Activated B cell treated with CpG ODN at 0.5 μM for 24 hours (primary cell): Measurements from ENCODE around the gene PADI1. TPM values are rescaled to one million over a fixed set of nuclear protein-coding genes. Genes with fewer than 3 reads are reported as not detected.

ENCODE experiments used
- ATAC-seq: fragments of 200-7000 bp; cut with Tn5 transposase; one replicate; pipeline ENCODE4 v1.10.0; 2021; ENCODE audit warnings: low read depth, mild to moderate bottlenecking, moderate library complexity
- CTCF ChIA-PET: fragments of 350-600 bp; sonication (Branson Sonifier 250); formaldehyde crosslinking; loops from one replicate; lab custom pipeline; 2021; ENCODE audit warnings: antibody characterized with exemption; lab: Charles Lee
- POLR2A ChIA-PET: fragments of 350-600 bp; sonication (Branson Sonifier 250); formaldehyde crosslinking; loops from one replicate; lab custom pipeline; 2021; ENCODE audit warnings: antibody characterized with exemption; lab: Charles Lee
- DNase-seq: peaks from one replicate; pipeline ENCODE4 v3.0.0; 2022
- H3K27ac Mint-ChIP-seq: one replicate; pipeline ENCODE4 v1.8.0; 2020; ENCODE audit warnings: mixed read lengths
- H3K27me3 Mint-ChIP-seq: one replicate; pipeline ENCODE4 v1.8.0; 2021; ENCODE audit warnings: mixed read lengths
- H3K36me3 Mint-ChIP-seq: one replicate; pipeline ENCODE4 v1.8.0; 2021; ENCODE audit warnings: low read depth, mixed read lengths
- H3K4me1 Mint-ChIP-seq: one replicate; pipeline ENCODE4 v1.8.0; 2021; ENCODE audit warnings: mixed read lengths
- H3K4me3 Mint-ChIP-seq: one replicate; pipeline ENCODE4 v1.8.0; 2020; ENCODE audit warnings: mild to moderate bottlenecking, mixed read lengths
- H3K9me3 Mint-ChIP-seq: one replicate; pipeline ENCODE4 v1.8.0; 2020; ENCODE audit warnings: mixed read lengths
- intact Hi-C: fragments of 100-400 bp; cut with micrococcal nuclease; formaldehyde crosslinking; loops from one replicate; pipeline ENCODE4 v1.15.1; 2024
- total RNA-seq: library from RNA; stranded (reverse); gene quantifications from 2 replicates; pipeline ENCODE4 v1.2.3, GENCODE V29; 2022
- TF ChIP-seq, protein P1 (sequence below): fragments of 200-600 bp; IDR thresholded peaks from one replicate; pipeline ENCODE4 v1.8.0; 2022; ENCODE audit warnings: antibody characterized with exemption, mild to moderate bottlenecking

The PADI1 gene
- total RNA-seq, 1 donor from 2014 or later = not detected

GRCh38 chr1:17194615-17195528 is 10.1 kb upstream of the PADI1 start:
- ChIA-PET POLR2A (interaction anchor here (0.6 kb wide), 1 partner anchor 67 kb away, joined by 4 read pairs; no protein-coding TSS in a partner anchor), CTCF (no interaction called here)
- peaks cover 19% of the 10 kb centered on the region for H3K4me1 Mint-ChIP-seq
- no peaks in the 10 kb centered on the region for H3K9me3 Mint-ChIP-seq
- H3K4me3 Mint-ChIP-seq = no peak overlapping the region
- intact Hi-C loops = no loop called here
- DNase-seq (no peak), ATAC-seq (no peak)
- TF ChIP-seq, protein P1, sequence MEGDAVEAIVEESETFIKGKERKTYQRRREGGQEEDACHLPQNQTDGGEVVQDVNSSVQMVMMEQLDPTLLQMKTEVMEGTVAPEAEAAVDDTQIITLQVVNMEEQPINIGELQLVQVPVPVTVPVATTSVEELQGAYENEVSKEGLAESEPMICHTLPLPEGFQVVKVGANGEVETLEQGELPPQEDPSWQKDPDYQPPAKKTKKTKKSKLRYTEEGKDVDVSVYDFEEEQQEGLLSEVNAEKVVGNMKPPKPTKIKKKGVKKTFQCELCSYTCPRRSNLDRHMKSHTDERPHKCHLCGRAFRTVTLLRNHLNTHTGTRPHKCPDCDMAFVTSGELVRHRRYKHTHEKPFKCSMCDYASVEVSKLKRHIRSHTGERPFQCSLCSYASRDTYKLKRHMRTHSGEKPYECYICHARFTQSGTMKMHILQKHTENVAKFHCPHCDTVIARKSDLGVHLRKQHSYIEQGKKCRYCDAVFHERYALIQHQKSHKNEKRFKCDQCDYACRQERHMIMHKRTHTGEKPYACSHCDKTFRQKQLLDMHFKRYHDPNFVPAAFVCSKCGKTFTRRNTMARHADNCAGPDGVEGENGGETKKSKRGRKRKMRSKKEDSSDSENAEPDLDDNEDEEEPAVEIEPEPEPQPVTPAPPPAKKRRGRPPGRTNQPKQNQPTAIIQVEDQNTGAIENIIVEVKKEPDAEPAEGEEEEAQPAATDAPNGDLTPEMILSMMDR = no peak
- peak overlapping the region; percentile 30 for H3K27ac Mint-ChIP-seq
- no peaks in the 10 kb centered on the region for H3K27me3 Mint-ChIP-seq
- H3K36me3 Mint-ChIP-seq = no peaks in the 10 kb centered on the region

DNA sequence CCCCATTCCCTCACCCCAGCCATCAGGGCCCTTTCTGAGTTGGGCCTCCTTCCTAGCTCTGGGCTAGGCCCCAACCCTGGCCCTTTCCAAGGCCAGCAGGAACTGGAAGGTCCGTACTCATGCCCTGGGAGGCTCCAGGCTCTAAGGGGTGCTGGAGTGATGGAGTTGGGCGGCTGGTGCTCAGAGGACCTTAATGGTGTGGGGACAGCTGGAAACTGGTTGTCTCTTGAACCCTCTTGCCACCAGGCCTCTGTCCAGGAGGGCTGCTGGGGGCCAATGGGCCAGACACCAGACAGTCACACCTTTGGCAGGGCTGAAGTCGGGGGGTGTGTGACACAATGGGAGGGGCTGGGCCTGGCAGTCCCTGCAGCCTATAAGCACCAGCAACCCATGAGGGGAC is 9.2 kb upstream of the PADI1 start:
- no peaks in the 10 kb centered on the region for H3K27me3 Mint-ChIP-seq
- H3K4me3 Mint-ChIP-seq = no peak overlapping the region
- TF ChIP-seq, protein P1 = no peak
- DNase-seq (no peak), ATAC-seq (no peak)
- no peaks in the 10 kb centered on the region for H3K9me3 Mint-ChIP-seq
- ChIA-PET POLR2A (no interaction called here), CTCF (no interaction called here)
- H3K36me3 Mint-ChIP-seq = no peaks in the 10 kb centered on the region
- no peak overlapping the region for H3K27ac Mint-ChIP-seq
- intact Hi-C loops = no loop called here
- H3K4me1 Mint-ChIP-seq = peaks cover 18% of the 10 kb centered on the region

DNA sequence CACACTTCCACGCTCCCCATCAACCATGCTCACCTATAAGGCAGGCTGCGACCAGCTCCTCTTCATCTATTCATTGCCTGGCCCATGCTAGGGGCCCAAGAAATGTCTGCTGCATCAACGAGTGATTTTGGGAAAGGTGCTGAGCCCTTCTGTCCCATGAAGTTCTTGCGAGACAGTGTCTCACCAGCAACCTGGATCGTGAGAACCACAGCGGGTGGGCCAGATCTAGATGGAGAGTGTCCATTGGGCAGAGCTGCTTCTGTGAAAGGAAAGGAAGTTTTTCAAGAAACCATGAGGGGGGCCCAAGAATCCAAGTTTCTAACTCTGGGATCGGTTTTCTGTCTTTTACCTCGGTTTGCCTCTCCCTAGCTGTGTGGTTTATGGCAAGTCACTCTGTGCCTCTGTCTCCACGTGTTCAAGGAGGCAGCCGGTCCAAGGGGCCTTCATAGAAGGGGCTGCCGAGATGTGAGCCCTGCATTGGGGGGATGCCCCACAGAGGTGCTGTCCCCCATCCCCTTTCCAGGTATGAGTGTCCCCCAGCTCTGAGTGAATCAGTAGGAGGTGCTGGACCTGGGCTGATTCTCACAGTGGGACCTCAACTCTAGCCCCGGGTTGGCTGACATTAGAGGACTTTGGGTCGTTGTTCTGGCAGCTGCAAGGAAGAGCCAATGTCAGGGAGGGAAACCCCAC is 8.3 kb upstream of the PADI1 start:
- Mint-ChIP-seq H3K36me3 (no peaks in the 10 kb centered on the region), H3K4me1 (peaks cover 13% of the 10 kb centered on the region), H3K27me3 (no peaks in the 10 kb centered on the region), H3K27ac (no peak overlapping the region), H3K4me3 (no peak overlapping the region), H3K9me3 (no peaks in the 10 kb centered on the region)
- ATAC-seq (no peak), DNase-seq (no peak)
- POLR2A ChIA-PET = no interaction called here
- intact Hi-C loops = no loop called here
- TF ChIP-seq, protein P1 = no peak
- CTCF ChIA-PET = no interaction called here

DNA sequence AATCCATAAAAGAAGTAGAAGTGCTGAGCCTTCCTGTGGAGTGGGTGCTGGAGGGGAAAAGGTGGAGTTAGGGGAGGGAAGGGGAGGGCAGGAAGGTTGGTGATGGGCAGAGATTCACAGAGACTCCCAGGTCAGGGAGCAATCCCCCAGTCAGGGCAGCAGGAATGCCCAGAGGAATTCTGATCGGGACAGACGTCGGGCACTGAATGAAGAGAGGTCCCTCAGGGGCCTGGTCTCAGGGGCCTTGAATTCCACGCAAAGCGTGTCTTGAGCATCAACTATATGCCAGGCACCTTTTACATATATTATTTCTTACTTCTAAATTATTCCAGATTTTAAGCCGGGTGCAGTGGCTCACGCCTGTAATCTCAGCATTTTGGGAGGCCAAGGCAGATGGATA is 7.2 kb upstream of the PADI1 start:
- CTCF ChIA-PET = no interaction called here
- DNase-seq (no peak), ATAC-seq (no peak)
- POLR2A ChIA-PET = no interaction called here
- TF ChIP-seq, protein P1 = no peak
- Mint-ChIP-seq H3K36me3 (no peaks in the 10 kb centered on the region), H3K27me3 (no peaks in the 10 kb centered on the region), H3K9me3 (no peaks in the 10 kb centered on the region), H3K27ac (no peak overlapping the region), H3K4me3 (no peak overlapping the region), H3K4me1 (peaks cover 4% of the 10 kb centered on the region)
- intact Hi-C loops = no loop called here
